ENCODE results near the gene NDUFB7.

DNA sequence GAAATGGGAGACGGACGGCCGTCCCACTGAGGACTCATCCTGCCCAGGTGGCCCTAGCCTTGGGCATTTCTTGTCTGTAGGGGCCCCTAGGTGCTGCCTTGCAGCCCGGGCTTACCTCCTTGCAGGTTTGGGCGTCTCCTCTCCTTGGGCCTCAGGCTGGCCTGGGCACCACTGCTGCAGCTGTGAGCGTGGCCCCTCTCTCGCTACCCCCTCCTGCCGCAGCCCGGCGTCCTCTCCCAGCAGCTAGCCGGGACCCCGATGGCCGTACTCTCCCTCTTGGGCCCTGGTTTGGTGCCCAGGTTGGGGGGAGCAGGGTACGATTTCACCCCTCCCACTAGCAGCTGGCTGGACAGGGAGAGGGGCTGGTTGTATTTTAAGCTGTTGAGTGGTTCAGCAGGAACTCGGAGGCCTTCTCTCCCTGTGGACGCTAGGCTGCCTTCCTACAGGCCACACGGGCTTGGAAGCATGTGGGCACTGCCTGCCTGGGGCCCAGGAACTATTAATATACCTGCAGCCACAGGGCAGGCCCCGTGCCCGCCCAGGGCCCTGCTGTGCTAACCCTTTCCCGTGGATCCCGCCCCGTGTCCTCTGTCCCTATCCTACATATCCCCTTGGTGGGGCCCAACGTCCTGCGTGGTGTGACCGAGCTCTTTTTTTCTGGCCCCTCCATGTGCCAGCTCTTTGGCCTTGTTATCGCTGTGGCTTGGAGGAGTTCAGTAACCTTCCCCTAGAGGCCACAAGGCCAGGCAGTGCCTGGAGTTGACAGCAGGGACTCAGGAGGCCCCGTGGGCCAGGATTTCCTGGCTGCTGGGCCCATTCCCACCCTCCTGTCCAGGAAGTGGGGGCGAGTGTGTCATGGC is 11.7 kb downstream of the NDUFB7 start:
- TF ChIP-seq POLR2A (IDR thresholded peaks at IDR 0.05; ENCODE audit: control extremely low read depth in 1 of 2, low read depth in 2 of 2, low read length in 2 of 2): no peak
- TF ChIP-seq, protein P1, sequence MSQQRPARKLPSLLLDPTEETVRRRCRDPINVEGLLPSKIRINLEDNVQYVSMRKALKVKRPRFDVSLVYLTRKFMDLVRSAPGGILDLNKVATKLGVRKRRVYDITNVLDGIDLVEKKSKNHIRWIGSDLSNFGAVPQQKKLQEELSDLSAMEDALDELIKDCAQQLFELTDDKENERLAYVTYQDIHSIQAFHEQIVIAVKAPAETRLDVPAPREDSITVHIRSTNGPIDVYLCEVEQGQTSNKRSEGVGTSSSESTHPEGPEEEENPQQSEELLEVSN (IDR thresholded peaks at IDR 0.05): no peak
- no peak for TF ChIP-seq SRF (IDR thresholded peaks at IDR 0.05; ENCODE audit: low read depth, low read length)
- TF ChIP-seq POLR2AphosphoS5 (IDR thresholded peaks at IDR 0.05; ENCODE audit: low read depth, low read length): no peak
- TF ChIP-seq JUN (IDR thresholded peaks at IDR 0.05; ENCODE audit: low read depth, low read length): no peak
- TF ChIP-seq TAF1 (IDR thresholded peaks at IDR 0.05; ENCODE audit: low read depth, low read length): no peak

Data from H1 (cell line).